Fibroblast of the aortic adventitia (primary cell): ENCODE measurements around the gene DBNDD1. TPM values are rescaled to one million over a fixed set of nuclear protein-coding genes. Genes with fewer than 3 reads are reported as not detected.

Source experiments
- DNase-seq: peaks from one replicate; pipeline ENCODE4 v3.0.0-alpha.2; 2010; ENCODE audit warnings: low read depth
- H3K4me3 ChIP-seq: 2 replicates; pipeline ENCODE4 v1.5.1; 2011; ENCODE audit warnings: low read depth, mild to moderate bottlenecking, control low read depth, low read length, moderate library complexity
- CTCF ChIP-seq: IDR thresholded peaks from 2 replicates; pipeline ENCODE4 v1.5.1; 2011; ENCODE audit warnings: mild to moderate bottlenecking, low read length, control low read depth, inconsistent platforms; ENCODE audit not compliant: insufficient read depth
- total RNA-seq: library from RNA; depleted of rRNA; stranded (reverse); fragments of >200 nt; gene quantifications from 2 replicates; pipeline ENCODE4 v1.2.3, GENCODE V29; 2012; ENCODE audit warnings: low replicate concordance

The DBNDD1 gene
- total RNA-seq, 1 donor = 1.7 TPM

DNA sequence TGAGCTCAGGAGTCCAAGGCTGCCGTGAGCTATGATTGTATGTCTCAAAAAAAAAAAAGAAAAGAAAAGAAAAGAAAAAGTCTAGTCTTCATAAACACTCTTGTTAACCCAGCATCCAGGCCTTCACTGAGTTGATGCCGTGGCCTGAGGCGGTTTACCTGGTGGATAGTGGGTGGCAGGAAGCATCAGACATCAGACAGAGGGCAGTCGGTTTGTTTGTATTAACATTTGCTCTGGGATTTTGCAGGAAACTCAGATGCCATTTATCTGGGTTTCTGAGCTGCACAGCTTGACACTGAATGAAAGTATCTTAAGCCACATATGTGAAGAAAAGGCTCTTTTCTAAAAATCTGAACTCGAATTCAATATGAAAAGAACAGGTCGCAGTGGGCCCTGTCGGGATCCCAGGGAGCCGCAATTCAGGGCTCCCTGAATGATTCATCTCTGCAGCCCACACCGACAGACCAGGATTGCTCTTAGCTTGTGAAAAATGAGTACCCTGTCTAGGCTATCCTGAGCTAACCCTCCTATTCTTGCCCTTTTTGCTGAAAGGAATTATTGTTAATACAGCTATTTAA is 1.1 kb upstream of the DBNDD1 start:
- H3K4me3 ChIP-seq = no peak overlapping the region
- no peak for DNase-seq
- no peak for TF ChIP-seq CTCF

- DNase-seq = peak; percentile 47
- peak overlapping the region; percentile 65 for H3K4me3 ChIP-seq
- TF ChIP-seq CTCF = peak; percentile 14
These were observed 445 bp upstream of the DBNDD1 start for GRCh38 chr16:90019543-90020259.

GRCh38 chr16:90018297-90018651 is 982 bp downstream of the DBNDD1 start:
- H3K4me3 ChIP-seq = no peak overlapping the region
- TF ChIP-seq CTCF = no peak
- DNase-seq = no peak

GRCh38 chr16:90016339-90016950 is 2.8 kb downstream of the DBNDD1 start:
- H3K4me3 ChIP-seq = no peak overlapping the region
- DNase-seq = no peak
- no peak for TF ChIP-seq CTCF

GRCh38 chr16:90015586-90016338 is 3.5 kb downstream of the DBNDD1 start:
- no peak for TF ChIP-seq CTCF
- DNase-seq = no peak

GRCh38 chr16:90012991-90013745 is 6.1 kb downstream of the DBNDD1 start:
- no peak for DNase-seq
- TF ChIP-seq CTCF = no peak
- no peak overlapping the region for H3K4me3 ChIP-seq

More at GRCh38 chr16:90015586-90016338, 3.5 kb downstream of the DBNDD1 start:
- H3K4me3 ChIP-seq = no peak overlapping the region
